Astrocyte (in vitro differentiated cells and primary cell): Measurements from ENCODE around the gene GSK3B.

ENCODE experiments used
- EZH2 ChIP-seq: IDR thresholded peaks from 2 replicates; pipeline ENCODE4 v1.6.1; 2012; ENCODE audit warnings: mild to moderate bottlenecking, low read length, inconsistent platforms; ENCODE audit not compliant: insufficient read depth
- TF ChIP-seq, protein P1 (sequence below): IDR thresholded peaks from 2 replicates; pipeline ENCODE4 v1.5.1; 2011; ENCODE audit warnings: low read depth, mild to moderate bottlenecking, inconsistent platforms, low read length, moderate library complexity; ENCODE audit not compliant: insufficient read depth

DNA sequence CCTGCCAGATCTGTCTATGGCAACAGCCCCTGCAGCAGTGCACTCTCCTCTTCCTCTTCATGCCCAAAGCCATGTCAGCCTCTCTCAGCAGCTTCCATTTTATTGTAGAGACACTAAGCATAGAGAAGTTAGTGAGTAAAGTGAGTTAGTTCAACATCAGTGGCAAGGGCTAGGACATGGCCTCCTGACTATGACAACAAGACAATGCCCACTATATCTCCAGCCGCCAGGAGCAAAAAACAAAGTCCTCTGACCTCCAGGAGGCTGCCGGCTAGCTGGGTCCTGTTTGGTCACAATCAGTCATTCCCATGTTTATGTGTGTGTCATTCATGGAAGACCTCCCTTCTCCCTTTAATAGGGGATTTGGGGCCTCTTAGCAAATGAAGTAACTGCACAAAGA, 297.5 kb downstream of the GSK3B start:
- TF ChIP-seq, protein P1, sequence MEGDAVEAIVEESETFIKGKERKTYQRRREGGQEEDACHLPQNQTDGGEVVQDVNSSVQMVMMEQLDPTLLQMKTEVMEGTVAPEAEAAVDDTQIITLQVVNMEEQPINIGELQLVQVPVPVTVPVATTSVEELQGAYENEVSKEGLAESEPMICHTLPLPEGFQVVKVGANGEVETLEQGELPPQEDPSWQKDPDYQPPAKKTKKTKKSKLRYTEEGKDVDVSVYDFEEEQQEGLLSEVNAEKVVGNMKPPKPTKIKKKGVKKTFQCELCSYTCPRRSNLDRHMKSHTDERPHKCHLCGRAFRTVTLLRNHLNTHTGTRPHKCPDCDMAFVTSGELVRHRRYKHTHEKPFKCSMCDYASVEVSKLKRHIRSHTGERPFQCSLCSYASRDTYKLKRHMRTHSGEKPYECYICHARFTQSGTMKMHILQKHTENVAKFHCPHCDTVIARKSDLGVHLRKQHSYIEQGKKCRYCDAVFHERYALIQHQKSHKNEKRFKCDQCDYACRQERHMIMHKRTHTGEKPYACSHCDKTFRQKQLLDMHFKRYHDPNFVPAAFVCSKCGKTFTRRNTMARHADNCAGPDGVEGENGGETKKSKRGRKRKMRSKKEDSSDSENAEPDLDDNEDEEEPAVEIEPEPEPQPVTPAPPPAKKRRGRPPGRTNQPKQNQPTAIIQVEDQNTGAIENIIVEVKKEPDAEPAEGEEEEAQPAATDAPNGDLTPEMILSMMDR: no peak
- no peak for TF ChIP-seq EZH2
